Hepatocyte (in vitro differentiated cells): ENCODE results near the gene LYRM4.

Source experiments
- CTCF ChIP-seq: fragments of 200-600 bp; sonication (generic); IDR thresholded peaks from 2 replicates; pipeline ENCODE4 v1.5.1; 2016; ENCODE audit warnings: antibody characterized with exemption, mild to moderate bottlenecking; ENCODE audit not compliant: poor library complexity
- EZH2 ChIP-seq: fragments of 200-600 bp; sonication (generic); IDR thresholded peaks from 2 replicates; pipeline ENCODE4 v1.6.1; 2016; ENCODE audit warnings: antibody characterized with exemption, mild to moderate bottlenecking, borderline replicate concordance

DNA sequence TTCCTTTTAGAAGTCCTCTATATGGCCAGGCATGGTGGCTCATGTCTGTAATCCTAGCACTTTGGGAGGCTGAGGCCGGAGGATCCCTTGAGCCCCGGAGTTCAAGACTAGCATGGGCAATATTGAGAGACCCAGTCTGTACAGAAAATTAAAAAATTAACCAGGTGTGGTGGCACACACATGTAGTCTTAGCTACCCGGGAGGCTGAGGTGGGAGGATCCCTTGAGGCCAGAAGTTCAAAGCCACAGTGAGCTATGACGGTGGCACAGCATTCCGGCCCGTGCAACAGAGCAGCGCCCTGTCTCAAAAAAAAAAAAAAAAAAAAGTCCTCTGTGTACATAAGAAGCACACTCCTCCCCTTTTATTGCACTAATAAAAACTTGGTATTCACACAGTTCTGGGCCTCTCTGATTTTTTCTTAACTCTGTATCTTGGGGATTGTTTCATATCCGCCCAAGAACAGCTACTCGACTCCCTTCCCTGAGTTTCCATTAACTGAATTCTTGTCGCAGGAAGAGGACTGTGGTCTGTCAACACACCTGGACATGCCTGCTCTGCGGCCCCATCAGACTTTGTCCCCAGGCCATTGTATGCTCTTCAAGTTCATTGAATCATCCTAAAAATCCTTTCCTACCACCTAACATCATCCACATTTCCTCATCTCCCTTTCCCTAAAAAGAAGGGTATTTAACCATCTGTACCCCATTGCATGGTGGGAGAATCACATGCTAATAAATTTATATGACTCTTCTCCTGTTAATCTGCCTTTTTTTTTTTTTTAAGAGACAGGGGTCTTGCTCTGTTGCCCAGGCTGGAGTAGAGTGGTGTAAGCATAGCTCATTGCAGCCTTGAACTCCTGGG lies 201.5 kb downstream of the LYRM4 start:
- no peak for TF ChIP-seq CTCF
- TF ChIP-seq EZH2, result no peak
